Measurements from ENCODE around the gene ZNF350.

- TF ChIP-seq, protein P1, sequence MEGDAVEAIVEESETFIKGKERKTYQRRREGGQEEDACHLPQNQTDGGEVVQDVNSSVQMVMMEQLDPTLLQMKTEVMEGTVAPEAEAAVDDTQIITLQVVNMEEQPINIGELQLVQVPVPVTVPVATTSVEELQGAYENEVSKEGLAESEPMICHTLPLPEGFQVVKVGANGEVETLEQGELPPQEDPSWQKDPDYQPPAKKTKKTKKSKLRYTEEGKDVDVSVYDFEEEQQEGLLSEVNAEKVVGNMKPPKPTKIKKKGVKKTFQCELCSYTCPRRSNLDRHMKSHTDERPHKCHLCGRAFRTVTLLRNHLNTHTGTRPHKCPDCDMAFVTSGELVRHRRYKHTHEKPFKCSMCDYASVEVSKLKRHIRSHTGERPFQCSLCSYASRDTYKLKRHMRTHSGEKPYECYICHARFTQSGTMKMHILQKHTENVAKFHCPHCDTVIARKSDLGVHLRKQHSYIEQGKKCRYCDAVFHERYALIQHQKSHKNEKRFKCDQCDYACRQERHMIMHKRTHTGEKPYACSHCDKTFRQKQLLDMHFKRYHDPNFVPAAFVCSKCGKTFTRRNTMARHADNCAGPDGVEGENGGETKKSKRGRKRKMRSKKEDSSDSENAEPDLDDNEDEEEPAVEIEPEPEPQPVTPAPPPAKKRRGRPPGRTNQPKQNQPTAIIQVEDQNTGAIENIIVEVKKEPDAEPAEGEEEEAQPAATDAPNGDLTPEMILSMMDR (IDR thresholded peaks at IDR 0.05) = no peak
- TF ChIP-seq POLR2A (IDR thresholded peaks at IDR 0.05) = no peak
- TF ChIP-seq POLR2AphosphoS5 (IDR thresholded peaks at IDR 0.05) = no peak
These were observed 47.5 kb upstream of the ZNF350 start for GRCh38 chr19:52034051-52034728.

Data from upper lobe of left lung (tissue), 4 donors.